Embryonic facial prominence (tissue), 1 donor: Measurements from ENCODE around the gene ISOC1.

Experiments
- DNase-seq: peaks from one replicate; pipeline ENCODE4 v3.0.0-alpha.2; 2016; ENCODE audit errors: extremely low spot score

Gene ISOC1

DNA sequence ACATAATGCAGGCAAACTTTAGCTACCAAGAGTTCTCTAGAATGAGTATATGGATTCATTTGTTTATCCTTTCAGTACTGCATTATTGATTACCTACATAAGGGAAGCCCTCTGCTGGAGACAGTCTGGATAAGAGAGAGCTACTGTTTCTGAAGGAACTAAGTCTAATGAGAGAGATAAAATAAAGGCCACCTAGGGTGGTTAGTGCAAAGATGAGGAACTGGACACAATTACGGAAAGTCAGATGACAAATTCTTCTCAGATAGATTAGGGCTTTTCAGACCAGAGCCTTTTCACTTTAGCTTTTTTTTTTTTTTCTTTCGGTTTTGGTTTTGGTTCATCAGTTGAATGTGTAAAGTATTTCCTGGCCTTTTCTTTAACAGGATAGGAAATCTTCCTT is 31.3 kb downstream of the ISOC1 start:
- DNase-seq = no peak

DNA sequence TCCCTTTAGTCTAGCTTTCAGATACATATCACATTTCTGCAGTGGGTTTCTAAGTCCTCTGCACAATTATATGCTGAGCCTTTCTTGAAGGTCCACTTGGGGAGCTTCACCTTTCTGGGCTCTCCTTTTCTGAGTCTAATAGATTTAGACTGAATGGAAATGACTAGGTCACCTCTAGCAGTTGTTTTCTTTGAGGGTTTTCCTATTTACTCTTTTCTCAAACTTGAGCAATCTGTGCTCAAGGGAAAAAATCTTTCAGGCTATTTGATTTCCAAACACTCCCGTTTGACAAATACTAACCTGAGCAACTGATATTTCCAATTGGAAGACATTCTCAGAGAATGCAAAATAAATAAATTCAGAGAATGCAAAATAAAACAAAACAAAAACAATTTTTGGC is 39.0 kb downstream of the ISOC1 start:
- DNase-seq = no peak

DNA sequence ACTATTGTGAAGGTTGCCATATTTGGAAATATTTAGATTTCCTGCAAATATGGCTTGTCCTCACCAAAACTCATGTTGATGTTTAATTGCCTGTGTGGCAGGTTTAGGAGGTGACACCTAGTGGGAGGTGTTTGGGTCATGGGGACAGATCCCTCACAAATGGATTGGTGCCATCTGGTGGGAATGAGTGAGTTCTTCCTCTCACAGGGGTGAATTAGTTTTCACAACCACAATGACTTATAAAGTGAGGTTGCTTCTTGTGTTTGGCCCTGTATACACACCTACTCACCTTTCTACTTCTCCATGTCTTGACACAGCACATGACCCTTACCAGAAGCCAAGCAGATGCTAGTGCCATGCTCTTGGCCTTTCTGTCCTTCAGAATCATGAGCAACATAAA is 41.1 kb downstream of the ISOC1 start:
- no peak for DNase-seq

DNA sequence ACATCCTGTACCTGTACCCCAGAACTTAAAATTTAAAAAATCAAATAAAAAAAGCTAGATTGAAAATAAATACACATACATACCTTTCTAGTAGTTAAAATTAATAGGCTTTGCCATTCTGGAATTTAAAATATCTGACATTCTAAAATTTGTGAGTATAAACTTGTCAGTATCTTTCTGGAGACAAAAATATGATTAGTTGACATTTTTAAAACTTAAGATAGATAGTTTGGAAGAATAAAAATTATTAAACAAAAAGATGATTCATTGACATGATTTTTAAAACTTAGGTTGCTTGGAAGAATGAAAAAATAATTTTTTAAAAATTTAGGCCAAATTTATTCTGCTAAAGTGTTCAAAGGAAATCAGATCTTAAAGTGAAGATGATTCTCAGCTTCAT is 43.1 kb downstream of the ISOC1 start:
- no peak for DNase-seq

DNA sequence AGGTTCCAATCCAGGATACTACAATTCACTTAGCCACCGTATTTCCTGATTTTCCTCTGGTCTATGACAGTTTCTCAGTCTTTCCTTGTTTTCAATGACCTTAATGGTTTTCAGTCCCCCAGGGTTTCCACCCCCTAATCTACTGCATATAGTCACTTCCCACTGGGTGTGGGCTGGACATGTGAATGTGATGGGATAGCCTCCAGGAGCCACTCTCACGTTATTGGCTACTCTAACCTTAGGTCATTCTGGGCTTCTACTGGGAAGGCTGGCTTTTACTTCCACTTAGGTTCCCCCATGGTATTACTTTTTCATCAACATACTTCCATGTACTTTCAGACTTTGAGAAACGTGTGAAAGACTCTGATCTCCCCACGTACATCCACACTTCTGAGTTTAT is 46.5 kb downstream of the ISOC1 start:
- no peak for DNase-seq

DNA sequence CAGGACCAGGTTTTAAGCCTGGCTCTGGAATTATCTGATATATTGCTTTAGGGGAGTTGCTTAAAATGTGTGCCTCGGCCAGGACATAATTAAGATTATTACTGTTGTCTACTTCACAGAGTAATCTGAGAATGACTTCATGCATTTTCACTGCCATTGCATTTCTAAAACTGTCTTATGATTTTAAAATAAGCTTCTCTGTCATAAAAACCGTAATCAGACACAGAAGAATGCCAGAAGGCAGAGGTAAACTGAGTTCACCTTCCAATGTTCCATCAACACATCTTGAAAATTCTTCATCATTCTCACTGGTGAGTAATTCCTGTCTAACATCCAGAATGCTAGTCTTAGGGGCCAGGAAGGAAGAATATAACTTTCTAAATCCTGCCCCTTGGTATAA is 47.1 kb downstream of the ISOC1 start:
- DNase-seq = no peak

DNA sequence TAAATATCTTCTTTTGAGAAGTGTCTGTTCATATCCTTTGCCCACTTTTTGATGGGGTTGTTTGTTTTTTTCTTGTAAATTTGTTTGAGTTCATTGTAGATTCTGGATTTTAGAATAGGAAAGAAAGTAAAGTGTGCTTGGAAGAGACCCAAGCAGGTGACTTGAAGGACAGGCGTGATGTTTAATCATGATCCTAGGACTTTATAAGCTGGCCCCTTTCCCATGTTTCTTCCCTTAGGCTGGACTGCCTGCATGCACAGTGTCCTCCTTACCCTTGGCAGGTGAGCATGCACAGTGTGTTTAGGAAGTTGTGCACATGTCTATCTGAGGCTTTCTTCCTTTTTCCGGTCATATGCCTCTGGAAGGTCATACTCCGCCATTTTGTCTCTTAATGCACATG is 61.3 kb downstream of the ISOC1 start:
- DNase-seq = no peak

DNA sequence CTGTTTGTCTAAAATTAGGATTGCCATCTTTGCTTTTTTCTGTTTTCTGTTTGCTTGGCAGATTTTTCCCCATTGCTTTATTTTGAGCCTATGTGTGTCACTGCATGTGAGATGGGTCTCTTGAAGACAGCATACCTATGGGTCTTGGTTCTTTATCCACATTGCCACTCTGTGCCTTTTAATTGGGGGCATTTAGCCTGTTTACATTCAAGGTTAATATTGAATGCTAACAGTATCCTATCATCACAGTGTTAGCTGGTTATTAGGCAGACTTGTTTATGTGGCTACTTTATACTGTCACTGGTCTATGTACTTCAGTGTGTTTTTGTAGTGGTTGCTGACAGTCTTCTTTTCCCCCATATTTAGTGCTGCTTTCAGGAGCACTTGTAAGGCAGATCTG is 67.3 kb downstream of the ISOC1 start:
- DNase-seq = no peak
